Lung (tissue), 16 donors: ENCODE data around the gene ADGRG4. TPM values are rescaled to one million over a fixed set of nuclear protein-coding genes. Genes with fewer than 3 reads are reported as not detected.
"Not testable (repeated sequence)": the region's sequence is repeated elsewhere in the genome, so short reads cannot be mapped to it uniquely, and the experiment has no call there.

Experiments
- ATAC-seq: fragments of 200-7000 bp; cut with Tn5 transposase; one replicate; pipeline ENCODE4 v1.9.1; 2020; ENCODE audit warnings: moderate number of reproducible peaks; ENCODE audit not compliant: insufficient read depth, low FRiP score
- DNase-seq, 3 donors: peaks; one replicate each; pipeline ENCODE4 v3.0.0-alpha.2; 2013 to 2017
- H3K27ac ChIP-seq, 2 donors: one replicate each; pipeline ENCODE4 v1.5.1; 2013; ENCODE audit warnings: mild to moderate bottlenecking in 2 of 2, moderate library complexity in 2 of 2, control low read depth in 1 of 2, inconsistent platforms in 1 of 2, low read depth in 1 of 2, low read length in 1 of 2
- H3K27me3 ChIP-seq, 3 donors: one replicate each; pipeline ENCODE4 v1.5.1; 2013; ENCODE audit warnings: low read length in 2 of 3; ENCODE audit not compliant: control insufficient read depth in 3 of 3, insufficient read depth in 3 of 3
- H3K36me3 ChIP-seq, 4 donors: one replicate each; pipeline ENCODE4 v1.5.1; 2013; ENCODE audit warnings: low read length in 4 of 4, mild to moderate bottlenecking in 1 of 4, moderate library complexity in 1 of 4; ENCODE audit not compliant: control insufficient read depth in 4 of 4, insufficient read depth in 4 of 4
- H3K4me1 ChIP-seq, 5 donors: one replicate each; pipeline ENCODE4 v1.5.1; 2013; ENCODE audit warnings: low read length in 5 of 5, mild to moderate bottlenecking in 2 of 5, moderate library complexity in 1 of 5; ENCODE audit not compliant: control insufficient read depth in 5 of 5, insufficient read depth in 5 of 5
- H3K4me3 ChIP-seq: one replicate; pipeline ENCODE4 v1.5.1; 2013; ENCODE audit warnings: mild to moderate bottlenecking, control low read depth, moderate library complexity
- H3K9ac ChIP-seq, 2 donors: one replicate each; pipeline ENCODE4 v1.5.1; 2013; ENCODE audit warnings: low read length in 2 of 2, control low read depth in 1 of 2; ENCODE audit not compliant: insufficient read depth in 1 of 2
- H3K9me3 ChIP-seq, 4 donors: one replicate each; pipeline ENCODE4 v1.5.1; 2013; ENCODE audit warnings: low read length in 3 of 4, mild to moderate bottlenecking in 1 of 4, moderate library complexity in 1 of 4; ENCODE audit not compliant: control insufficient read depth in 4 of 4, insufficient read depth in 3 of 4
- CTCF ChIP-seq: IDR thresholded peaks from 2 replicates; pipeline ENCODE4 v1.5.1; 2012; ENCODE audit warnings: mild to moderate bottlenecking; ENCODE audit errors: control extremely low read depth, extremely low read depth
- WGBS, 2 donors: extraction: QIAGEN DNeasy Blood & Tissue Kit; methylation state at CpG; one replicate each; pipeline ENCODE4 v1.1.7; 2013; 5-methylcytosine and 5-hydroxymethylcytosine counted together
- long read RNA-seq, 5 donors: transcript quantifications; one replicate each; lab custom pipeline, GENCODE V29; 2026
- polyA plus RNA-seq, 2 donors: library from polyadenylated mRNA; stranded (reverse); fragments of 200-250 nt; gene quantifications; one replicate each; pipeline ENCODE4 v1.2.1, GENCODE V29; 2013
- total RNA-seq, 2 donors: library from RNA; depleted of rRNA in 1 of 2; stranded (reverse); fragments of >200 nt in 1 of 2; gene quantifications; one replicate each; pipeline ENCODE4 v1.2.1, GENCODE V29; 2014 to 2021
- donor health status: control.
- donor health status: control.
- donor health status: Bipolar disorder and iron deficiency.
- donor health status: healthy.
- donor health status: DM: yes; HTN: yes; CAD: no.

Gene ADGRG4
- under 1 TPM; 0.03 to 0.06 TPM for total RNA-seq
- polyA plus RNA-seq = not detected
- long read RNA-seq, donor 1 = 0 reads
- long read RNA-seq, donor 2 = 0 reads
- long read RNA-seq, donor 3 = 0 reads
- long read RNA-seq, donor 4 = 0 reads
- long read RNA-seq, donor 5, partial matches to known transcripts = 17 of 17 reads
- long read RNA-seq, donor 5, other reads (novel, unspliced or antisense) = 0 of 17 reads

- H3K4me1 ChIP-seq, H3K36me3 ChIP-seq, H3K4me3 ChIP-seq, ATAC-seq, H3K27me3 ChIP-seq, H3K27ac ChIP-seq, H3K9me3 ChIP-seq, DNase-seq, H3K9ac ChIP-seq: not testable (repeated sequence)
- 92 to 95% methylated on average over 4 of the region's 4 CpGs for WGBS, 2 donors
Measured at GRCh38 chrX:136300721-136301120, at the start of gene ADGRG4. TSS of gene ADGRG4 (plus strand) at chrX:136300963. CDS start at chrX:136308778, 7,815 bp downstream.

- DNase-seq (peak; percentile 56 to 67 (median 66)), ATAC-seq (peak; percentile 88)
- no peaks in the 10 kb centered on the region for H3K9me3 ChIP-seq
- 3 to 31% methylated on average over 17 to 73 of the region's 73 CpGs for WGBS, 2 donors
- H3K27ac ChIP-seq = peak within 1 kb of the TSS; percentile 75 to 89
- peaks cover 0 to 23% (median 11%) of the 10 kb centered on the region in 3 donors for H3K27me3 ChIP-seq
- H3K4me1 ChIP-seq = peaks cover 0 to 2% (median 0%) of the 10 kb centered on the region in 5 donors
- H3K36me3 ChIP-seq = no peaks in the 10 kb centered on the region
- peak within 1 kb of the TSS; percentile 74 for H3K4me3 ChIP-seq
- peak within 1 kb of the TSS in 1 of 2 donors; percentile 59 for H3K9ac ChIP-seq
- no peak for TF ChIP-seq CTCF
Measured at GRCh38 chrX:136251041-136251991, 49.4 kb upstream of the ADGRG4 start, which contains the start of gene MAP7D3. TSS of gene MAP7D3 (minus strand) at chrX:136251400. CDS start at chrX:136251358, 42 bp downstream.

GRCh38 chrX:136255541-136255940 is 45.2 kb upstream of the ADGRG4 start:
- no peak overlapping the region for H3K9ac ChIP-seq
- peaks cover 0 to 15% (median 2%) of the 10 kb centered on the region in 3 donors for H3K27me3 ChIP-seq
- H3K36me3 ChIP-seq = no peaks in the 10 kb centered on the region
- DNase-seq (no peak), ATAC-seq (no peak)
- H3K4me1 ChIP-seq = no peaks in the 10 kb centered on the region
- no peak for TF ChIP-seq CTCF
- H3K4me3 ChIP-seq = no peak overlapping the region
- no peak overlapping the region for H3K27ac ChIP-seq
- no peaks in the 10 kb centered on the region for H3K9me3 ChIP-seq
- 60 to 81% methylated on average over 5 of the region's 5 CpGs for WGBS, 2 donors

GRCh38 chrX:136256026-136256425 is 44.7 kb upstream of the ADGRG4 start:
- 46 to 63% methylated on average over 7 of the region's 7 CpGs for WGBS, 2 donors
- Histone ChIP-seq H3K27ac (peak overlapping the region in 1 of 2 donors; percentile 74), H3K4me3 (no peak overlapping the region), H3K9ac (no peak overlapping the region), H3K27me3 (peaks cover 0 to 15% (median 2%) of the 10 kb centered on the region in 3 donors), H3K36me3 (no peaks in the 10 kb centered on the region), H3K4me1 (no peaks in the 10 kb centered on the region), H3K9me3 (no peaks in the 10 kb centered on the region)
- DNase-seq (peak in 2 of 3 donors; percentile 30 to 43), ATAC-seq (no peak)
- no peak for TF ChIP-seq CTCF
